Keratinocyte (primary cell): ENCODE results near the gene SELENOS. TPM values are rescaled to one million over a fixed set of nuclear protein-coding genes. Genes with fewer than 3 reads are reported as not detected.

ENCODE experiments used
- DNase-seq: peaks from one replicate; pipeline ENCODE4 v3.0.0-alpha.2; 2011; ENCODE audit warnings: low read depth, missing footprints, low spot score
- FAIRE-seq: peaks from 2 replicates; lab custom pipeline; 2011; peaks lifted over from hg19 to GRCh38; lab: Jason Lieb, UNC
- H2AFZ ChIP-seq: 2 replicates; pipeline ENCODE4 v1.6.0; 2012; ENCODE audit warnings: low read length, control low read depth, inconsistent platforms; ENCODE audit not compliant: control insufficient read depth
- H3K27ac ChIP-seq: 2 replicates; pipeline ENCODE4 v1.5.1; 2011; ENCODE audit warnings: low read length; ENCODE audit not compliant: control insufficient read depth, insufficient read depth
- H3K27me3 ChIP-seq: 3 replicates; pipeline ENCODE4 v1.6.0; 2011; ENCODE audit warnings: low read length; ENCODE audit not compliant: control insufficient read depth, insufficient read depth; ENCODE audit errors: extremely low read depth
- H3K36me3 ChIP-seq, 2 experiments: 2 replicates in 1 of 2; 3 replicates in 1 of 2; pipeline ENCODE4 v1.5.1; 2011; ENCODE audit warnings: low read length in 2 of 2, mild to moderate bottlenecking in 1 of 2; ENCODE audit not compliant: control insufficient read depth in 2 of 2, insufficient read depth in 2 of 2; ENCODE audit errors: extremely low read depth in 1 of 2
- H3K4me1 ChIP-seq: 3 replicates; pipeline ENCODE4 v1.5.1; 2011; ENCODE audit warnings: low read length; ENCODE audit not compliant: control insufficient read depth, insufficient read depth; ENCODE audit errors: extremely low read depth
- H3K4me2 ChIP-seq: 3 replicates; pipeline ENCODE4 v1.6.0; 2011; ENCODE audit warnings: low read depth, low read length; ENCODE audit not compliant: control insufficient read depth, insufficient read depth; ENCODE audit errors: extremely low read depth
- H3K4me3 ChIP-seq, 3 experiments: fragments of 200-600 bp in 1 of 3; sonication (generic) in 1 of 3; 2 replicates in 2 of 3; 3 replicates in 1 of 3; pipeline ENCODE4 v1.5.1; 2011 to 2016; ENCODE audit warnings: low read length in 3 of 3, mild to moderate bottlenecking in 3 of 3, control low read depth in 2 of 3, inconsistent platforms in 1 of 3, low read depth in 1 of 3, mixed read lengths in 1 of 3, mixed run types in 1 of 3, moderate library complexity in 1 of 3; ENCODE audit not compliant: control insufficient read depth in 2 of 3, insufficient read depth in 2 of 3; ENCODE audit errors: extremely low read depth in 1 of 3
- H3K79me2 ChIP-seq: 2 replicates; pipeline ENCODE4 v1.6.0; 2012; ENCODE audit warnings: low read length; ENCODE audit not compliant: control insufficient read depth, insufficient read depth
- H3K9ac ChIP-seq: 3 replicates; pipeline ENCODE4 v1.6.0; 2011; ENCODE audit warnings: low read length; ENCODE audit not compliant: control insufficient read depth, insufficient read depth; ENCODE audit errors: extremely low read depth
- H3K9me1 ChIP-seq: 3 replicates; pipeline ENCODE4 v1.6.0; 2011; ENCODE audit warnings: low read length; ENCODE audit not compliant: control insufficient read depth, insufficient read depth; ENCODE audit errors: extremely low read depth
- H3K9me3 ChIP-seq: 2 replicates; pipeline ENCODE4 v1.5.1; 2012; ENCODE audit warnings: low read depth, low read length; ENCODE audit not compliant: control insufficient read depth
- H4K20me1 ChIP-seq: 3 replicates; pipeline ENCODE4 v1.6.0; 2011; ENCODE audit warnings: low read length; ENCODE audit not compliant: control insufficient read depth, insufficient read depth; ENCODE audit errors: extremely low read depth
- EZH2 ChIP-seq: IDR thresholded peaks from one replicate; pipeline ENCODE4 v1.6.1; 2012; ENCODE audit warnings: inconsistent platforms, mild to moderate bottlenecking, low read length, moderate library complexity
- dilution Hi-C: fragments of 300-500 bp; cut with MboI; formaldehyde crosslinking; loops from one replicate; pipeline ENCODE4 v1.7.0; 2020; ENCODE audit warnings: low sequenced_read_pairs; ENCODE audit not compliant: extremely low pct_ligation_motif_present
- polyA plus RNA-seq, 5 experiments: library from polyadenylated mRNA; depleted of rRNA in 3 of 5; stranded (reverse) in 3 of 5; stranded (forward) in 1 of 5; unstranded in 1 of 5; fragments of >200 nt; gene quantifications; 1 replicate in 1 of 5; 2 replicates in 3 of 5; 3 replicates in 1 of 5; pipeline versions ENCODE4 v1.2.1 to v1.2.3, GENCODE V29; 2011 to 2012; ENCODE audit warnings: missing spikeins in 2 of 5, low read depth in 1 of 5, low replicate concordance in 1 of 5
- TF ChIP-seq, protein P1 (sequence below), 3 experiments: IDR thresholded peaks in 1 of 3; conservative IDR thresholded peaks in 1 of 3; optimal IDR thresholded peaks in 1 of 3; 2 replicates in 2 of 3; 3 replicates in 1 of 3; pipeline versions ENCODE3 to v1.5.1; 2011; ENCODE audit warnings: low read length in 3 of 3, mild to moderate bottlenecking in 3 of 3, moderate library complexity in 2 of 3, control low read depth in 1 of 3, inconsistent platforms in 1 of 3; ENCODE audit not compliant: insufficient read depth in 2 of 3; ENCODE audit errors: extremely low read depth in 1 of 3

Gene SELENOS
- polyA plus RNA-seq, 1 donor (not counting 4 experiments of a cell fraction or from before 2014, with no cell fraction given): 82.2 TPM

DNA sequence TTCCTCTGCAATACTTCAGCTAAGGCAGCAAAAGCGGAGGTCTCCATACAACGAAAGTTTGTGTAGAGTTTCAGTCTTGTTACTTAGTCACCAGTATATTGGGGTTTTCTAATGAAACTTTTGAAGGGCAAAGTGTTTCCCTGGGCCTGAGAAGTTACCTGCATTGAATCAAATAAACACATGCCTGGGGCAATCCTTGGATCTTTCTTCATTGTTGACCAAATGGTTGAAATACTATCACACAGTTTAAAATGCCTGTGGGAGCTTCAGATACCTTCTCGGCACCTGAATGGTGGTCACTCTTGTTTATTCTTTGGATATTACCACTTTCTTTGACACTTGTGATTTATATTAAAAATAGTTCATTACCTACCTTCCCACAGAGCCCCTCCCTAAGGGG, 24.4 kb downstream of the SELENOS start:
- H3K4me1 ChIP-seq: peaks cover 15% of the 10 kb centered on the region
- H3K36me3 ChIP-seq: no peaks in the 10 kb centered on the region
- peaks cover 35% of the 10 kb centered on the region for H3K79me2 ChIP-seq
- peak overlapping the region; percentile 83 for H3K4me2 ChIP-seq
- H3K4me3 ChIP-seq: peak overlapping the region; percentile 53 to 79 (median 75)
- no peaks in the 10 kb centered on the region for H3K27me3 ChIP-seq
- no peak overlapping the region for H2AFZ ChIP-seq
- H3K9me1 ChIP-seq: no peaks in the 10 kb centered on the region
- H3K9ac ChIP-seq: peak overlapping the region; percentile 66
- no peak overlapping the region for H3K27ac ChIP-seq
- dilution Hi-C loops: no loop called here
- no peaks in the 10 kb centered on the region for H3K9me3 ChIP-seq
- FAIRE-seq (no peak), DNase-seq (no peak)
- peaks cover 4% of the 10 kb centered on the region for H4K20me1 ChIP-seq
- no peak for TF ChIP-seq EZH2
- TF ChIP-seq, protein P1, sequence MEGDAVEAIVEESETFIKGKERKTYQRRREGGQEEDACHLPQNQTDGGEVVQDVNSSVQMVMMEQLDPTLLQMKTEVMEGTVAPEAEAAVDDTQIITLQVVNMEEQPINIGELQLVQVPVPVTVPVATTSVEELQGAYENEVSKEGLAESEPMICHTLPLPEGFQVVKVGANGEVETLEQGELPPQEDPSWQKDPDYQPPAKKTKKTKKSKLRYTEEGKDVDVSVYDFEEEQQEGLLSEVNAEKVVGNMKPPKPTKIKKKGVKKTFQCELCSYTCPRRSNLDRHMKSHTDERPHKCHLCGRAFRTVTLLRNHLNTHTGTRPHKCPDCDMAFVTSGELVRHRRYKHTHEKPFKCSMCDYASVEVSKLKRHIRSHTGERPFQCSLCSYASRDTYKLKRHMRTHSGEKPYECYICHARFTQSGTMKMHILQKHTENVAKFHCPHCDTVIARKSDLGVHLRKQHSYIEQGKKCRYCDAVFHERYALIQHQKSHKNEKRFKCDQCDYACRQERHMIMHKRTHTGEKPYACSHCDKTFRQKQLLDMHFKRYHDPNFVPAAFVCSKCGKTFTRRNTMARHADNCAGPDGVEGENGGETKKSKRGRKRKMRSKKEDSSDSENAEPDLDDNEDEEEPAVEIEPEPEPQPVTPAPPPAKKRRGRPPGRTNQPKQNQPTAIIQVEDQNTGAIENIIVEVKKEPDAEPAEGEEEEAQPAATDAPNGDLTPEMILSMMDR (optimal IDR thresholded peaks at IDR 0.05 in 1 of 3, IDR thresholded peaks at IDR 0.05 in 1 of 3, conservative IDR thresholded peaks at IDR 0.05 in 1 of 3; ENCODE audit: extremely low read depth in 1 of 3, insufficient read depth in 2 of 3, low read length in 3 of 3): no peak

GRCh38 chr15:101251830-101252820, 25.2 kb downstream of the SELENOS start, which contains the start of gene CHSY1:
TSS of gene CHSY1 (minus strand) at chr15:101252048. CDS start at chr15:101251456, 592 bp downstream.
- Histone ChIP-seq H3K9me3 (no peaks in the 10 kb centered on the region), H3K9ac (peak within 1 kb of the TSS; percentile 82), H3K27ac (peak within 1 kb of the TSS; percentile 67), H3K4me1 (peaks cover 19% of the 10 kb centered on the region), H3K27me3 (no peaks in the 10 kb centered on the region), H3K4me3 (peak within 1 kb of the TSS; percentile 75 to 87 (median 79)), H3K79me2 (peaks cover 42% of the 10 kb centered on the region), H4K20me1 (peaks cover 6% of the 10 kb centered on the region), H2AFZ (peak within 1 kb of the TSS; percentile 53), H3K9me1 (no peaks in the 10 kb centered on the region), H3K36me3 (peaks cover 0 to 5% of the 10 kb centered on the region in 2 experiments), H3K4me2 (peak within 1 kb of the TSS; percentile 98)
- DNase-seq: no peak
- dilution Hi-C loops: no loop called here
- FAIRE-seq: no peak
- TF ChIP-seq, protein P1 (optimal IDR thresholded peaks at IDR 0.05 in 1 of 3, IDR thresholded peaks at IDR 0.05 in 1 of 3, conservative IDR thresholded peaks at IDR 0.05 in 1 of 3; ENCODE audit: extremely low read depth in 1 of 3, insufficient read depth in 2 of 3, low read length in 3 of 3): peak in 1 of 3 experiments; percentile 58
- TF ChIP-seq EZH2: no peak
